Right lobe of liver (tissue), 4 donors: ENCODE measurements around the gene SUSD6.

Experiments used
- CTCF ChIP-seq, 4 donors: fragments of 200-600 bp in 3 of 4; fragments of 450-650 bp in 1 of 4; IDR thresholded peaks; one replicate each; pipeline versions ENCODE4 v1.5.1 to v1.8.0; 2016 to 2022; ENCODE audit warnings: antibody characterized with exemption in 4 of 4, mild to moderate bottlenecking in 2 of 4
- POLR2A ChIP-seq: fragments of 450-650 bp; IDR thresholded peaks from one replicate; pipeline ENCODE4 v1.6.1; 2017; ENCODE audit warnings: antibody characterized with exemption, mild to moderate bottlenecking
- donor health status: DM: no; HTN: no; CAD: no.
- donor health status: DM: no; HTN: no; CAD: no.
- donor health status: DM: no; HTN: yes; CAD: no.

- TF ChIP-seq CTCF (IDR thresholded peaks at IDR 0.05) (no peak), POLR2A (no peak)
Observed at GRCh38 chr14:69763761-69764510, 152.5 kb downstream of the SUSD6 start.
